ENCODE measurements around the gene OSGIN1. TPM values are rescaled to one million over a fixed set of nuclear protein-coding genes. Genes with fewer than 3 reads are reported as not detected.

The OSGIN1 gene
- total RNA-seq, 1 experiment from 2014 or later: 1.7 TPM

GRCh38 chr16:83917152-83918120 is 35.6 kb upstream of the OSGIN1 start:
- POLR2A ChIA-PET: no interaction called here
- Mint-ChIP-seq H3K4me3 (no peak overlapping the region), H3K4me1 (no peaks in the 10 kb centered on the region), H3K36me3 (peaks cover 79% of the 10 kb centered on the region), H3K9me3 (peaks cover 44% of the 10 kb centered on the region), H3K27me3 (ENCODE audit: low read depth) (no peaks in the 10 kb centered on the region; the same call in 1 of the 2 replicates), H3K27ac (peak overlapping the region; percentile 63; the same call in 1 of the 2 replicates)
- TF ChIP-seq JAZF1 (CRISPR knock-in tag; IDR thresholded peaks at IDR 0.05): no peak
- TF ChIP-seq ZNF396 (CRISPR knock-in tag; IDR thresholded peaks at IDR 0.05; ENCODE audit: borderline replicate concordance): no peak
- TF ChIP-seq STAT6 (CRISPR knock-in tag; conservative IDR thresholded peaks at IDR 0.05; ENCODE audit: low read depth): no peak
- TF ChIP-seq MXD4 (CRISPR knock-in tag; IDR thresholded peaks at IDR 0.05; ENCODE audit: borderline replicate concordance): no peak
- no peak for TF ChIP-seq TEAD4 (CRISPR knock-in tag; IDR thresholded peaks at IDR 0.05)
- no peak for TF ChIP-seq USF2 (CRISPR knock-in tag; IDR thresholded peaks at IDR 0.05)
- DNase-seq (ENCODE audit: low spot score) (no peak), ATAC-seq (no peak)
- CTCF ChIA-PET: no interaction called here

- no peak for TF ChIP-seq ZNF219 (CRISPR knock-in tag; IDR thresholded peaks at IDR 0.05; ENCODE audit: borderline replicate concordance)
- TF ChIP-seq SMAD4 (CRISPR knock-in tag; IDR thresholded peaks at IDR 0.05): no peak
- TF ChIP-seq USF1 (CRISPR knock-in tag; IDR thresholded peaks at IDR 0.05): no peak
- TF ChIP-seq E2F1 (CRISPR knock-in tag; IDR thresholded peaks at IDR 0.05): no peak
- no peak for TF ChIP-seq ZBTB21 (CRISPR knock-in tag; IDR thresholded peaks at IDR 0.05; ENCODE audit: borderline replicate concordance)
- TF ChIP-seq JUN (CRISPR knock-in tag; IDR thresholded peaks at IDR 0.05): no peak
- TF ChIP-seq KAT7 (CRISPR knock-in tag; IDR thresholded peaks at IDR 0.05; ENCODE audit: borderline replicate concordance): no peak
- no peak for TF ChIP-seq OVOL2 (CRISPR knock-in tag; IDR thresholded peaks at IDR 0.05; ENCODE audit: borderline replicate concordance)
- no peak for TF ChIP-seq ESRRA (CRISPR knock-in tag; IDR thresholded peaks at IDR 0.05; ENCODE audit: borderline replicate concordance)
- no peak for TF ChIP-seq ZNF138 (CRISPR knock-in tag; conservative IDR thresholded peaks at IDR 0.05)
- ChIA-PET POLR2A (no interaction called here), CTCF (no interaction called here)
- ATAC-seq: no peak
- H3K4me3 Mint-ChIP-seq: no peak overlapping the region
- no peak for DNase-seq (ENCODE audit: low spot score)
- H3K9me3 Mint-ChIP-seq: peaks cover 42% of the 10 kb centered on the region
- H3K27ac Mint-ChIP-seq: no peak overlapping the region
- peaks cover 2% of the 10 kb centered on the region for H3K27me3 Mint-ChIP-seq (ENCODE audit: low read depth)
- H3K4me1 Mint-ChIP-seq: peaks cover 13% of the 10 kb centered on the region
- peaks cover 54% of the 10 kb centered on the region for H3K36me3 Mint-ChIP-seq
Measured at GRCh38 chr16:83920894-83921491, 32.0 kb upstream of the OSGIN1 start.

Measured in WTC11 (cell line).